NCI-H2227 (cell line): ENCODE data around the gene C16orf89.
"Not testable (repeated sequence)": the region's sequence is repeated elsewhere in the genome, so short reads cannot be mapped to it uniquely, and the experiment has no call there.

Source experiments
- DNase-seq: peaks from one replicate; lab custom pipeline; 2025; ENCODE audit not compliant: unreplicated experiment; lab: John Stamatoyannopoulos, UW

Gene C16orf89

DNA sequence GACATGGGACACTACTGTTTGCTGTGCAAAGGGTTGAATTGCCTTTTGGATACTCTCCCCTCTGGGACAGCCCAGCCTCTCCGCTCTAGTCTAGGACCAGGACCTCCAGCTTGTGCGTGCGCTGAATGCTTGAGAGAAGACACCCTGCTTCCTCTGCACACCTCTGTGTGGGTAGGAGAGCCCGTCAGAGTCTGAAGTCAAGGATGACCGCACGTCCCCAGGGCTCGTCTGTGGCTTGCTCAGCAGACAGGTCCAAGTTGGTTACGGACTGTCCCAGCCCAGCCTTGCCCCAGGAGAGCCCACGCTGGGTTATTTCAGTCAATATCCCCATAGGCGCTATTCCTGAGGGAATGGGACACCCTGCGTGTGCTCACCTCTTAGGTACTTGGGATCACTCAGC, 3.7 kb downstream of the C16orf89 start:
- DNase-seq, result no peak

DNA sequence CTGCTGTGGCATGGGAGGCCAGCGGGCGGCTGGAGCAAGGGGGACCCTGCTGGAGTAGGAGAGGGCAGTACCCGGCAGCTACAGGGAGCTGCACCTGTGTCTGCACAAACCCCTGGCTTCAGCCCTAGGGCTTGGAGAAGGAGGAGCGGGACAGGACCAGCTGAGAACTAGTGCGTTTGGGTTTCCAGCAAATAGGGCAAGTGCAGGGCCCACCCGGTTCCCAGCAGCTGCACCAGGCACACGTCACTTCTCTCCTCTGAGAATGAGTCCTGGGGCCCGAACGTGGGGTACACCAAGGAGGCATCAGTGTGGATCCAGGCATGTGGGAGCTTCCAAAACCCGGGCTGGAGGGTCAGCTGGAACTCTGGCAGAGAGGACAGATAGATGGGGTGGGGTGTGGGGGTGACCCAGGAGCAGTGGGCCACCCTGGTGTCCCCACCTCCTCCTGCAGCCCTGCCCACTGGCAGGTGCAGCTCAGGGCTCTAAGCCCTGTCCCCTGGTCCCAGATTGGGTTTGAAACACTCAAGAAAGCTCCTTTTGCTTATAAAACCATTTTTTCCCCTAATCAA, 5.6 kb downstream of the C16orf89 start:
- no peak for DNase-seq

DNA sequence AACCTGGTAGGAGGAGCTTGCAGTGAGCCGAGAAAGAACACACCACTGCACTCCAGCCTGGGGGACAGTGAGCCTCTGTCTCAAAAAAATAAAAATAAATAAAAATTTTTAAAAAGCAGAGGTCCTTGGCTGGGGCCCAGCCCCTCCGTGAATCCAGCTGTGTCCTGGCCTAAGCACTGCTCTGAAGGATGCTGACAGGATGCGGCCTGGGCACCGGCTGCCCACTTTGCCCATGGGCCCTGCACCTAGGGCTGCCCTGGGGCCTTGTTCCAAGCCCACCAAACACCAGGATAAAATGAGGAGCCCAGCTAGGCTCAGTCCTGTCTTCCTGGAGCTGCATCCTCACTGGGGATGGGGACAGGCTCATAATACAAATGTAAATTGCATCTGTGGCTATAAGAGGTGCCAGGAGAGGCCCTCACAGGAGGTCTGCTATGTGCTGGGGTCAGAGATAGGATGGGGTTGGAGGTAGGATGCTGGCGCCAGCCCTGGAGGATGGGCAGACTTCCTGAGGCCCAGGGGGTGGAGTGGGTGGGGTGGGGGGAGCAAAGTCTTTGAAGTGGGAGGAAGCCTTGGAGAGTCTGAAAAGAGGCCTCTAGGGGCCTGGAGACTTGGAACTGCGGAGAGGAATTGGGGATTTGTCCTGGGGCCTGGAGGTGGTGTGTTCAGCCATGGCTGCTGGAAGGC, 6.2 kb downstream of the C16orf89 start:
- no peak for DNase-seq

DNA sequence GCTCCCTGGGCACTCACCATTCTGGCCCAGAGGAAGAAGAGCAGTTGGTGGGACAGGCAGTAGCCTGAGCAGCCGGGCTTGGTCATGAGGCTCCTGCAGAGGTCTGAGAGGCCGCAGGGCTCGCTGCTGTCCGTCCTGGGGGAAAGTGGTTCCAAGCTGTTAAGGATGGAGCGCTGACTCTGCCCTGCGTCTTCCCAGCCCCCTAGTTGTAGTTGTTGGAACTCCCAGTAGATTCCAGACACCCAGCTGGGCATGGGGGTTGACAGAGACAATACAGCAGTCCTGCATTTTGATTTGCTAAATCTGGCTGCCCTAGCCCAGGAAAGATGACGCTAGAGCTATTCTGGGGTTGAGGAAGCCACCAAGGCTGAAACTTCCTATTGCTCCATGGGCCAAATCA, 7.3 kb downstream of the C16orf89 start:
- DNase-seq, result no peak

DNA sequence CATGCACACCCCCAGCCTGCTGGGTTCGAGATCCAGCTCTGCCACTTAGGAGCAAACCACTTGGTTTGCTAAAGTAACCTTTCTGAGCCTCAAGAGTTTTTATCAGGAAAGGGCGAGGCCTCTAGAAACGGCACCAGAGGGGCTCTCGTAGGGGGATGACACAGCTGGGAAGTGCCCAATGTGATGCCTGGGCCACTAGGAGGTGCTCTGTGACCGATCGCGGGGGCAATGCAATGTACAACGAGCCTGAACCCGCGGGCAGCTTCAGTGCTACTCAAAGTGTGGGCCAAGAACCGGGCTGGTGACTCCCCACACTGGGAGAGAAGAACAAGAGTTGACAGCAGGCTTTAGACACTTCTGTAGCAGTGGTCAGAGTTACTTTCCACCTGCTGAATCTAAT, 9.4 kb downstream of the C16orf89 start:
- peak; percentile 12 for DNase-seq

DNA sequence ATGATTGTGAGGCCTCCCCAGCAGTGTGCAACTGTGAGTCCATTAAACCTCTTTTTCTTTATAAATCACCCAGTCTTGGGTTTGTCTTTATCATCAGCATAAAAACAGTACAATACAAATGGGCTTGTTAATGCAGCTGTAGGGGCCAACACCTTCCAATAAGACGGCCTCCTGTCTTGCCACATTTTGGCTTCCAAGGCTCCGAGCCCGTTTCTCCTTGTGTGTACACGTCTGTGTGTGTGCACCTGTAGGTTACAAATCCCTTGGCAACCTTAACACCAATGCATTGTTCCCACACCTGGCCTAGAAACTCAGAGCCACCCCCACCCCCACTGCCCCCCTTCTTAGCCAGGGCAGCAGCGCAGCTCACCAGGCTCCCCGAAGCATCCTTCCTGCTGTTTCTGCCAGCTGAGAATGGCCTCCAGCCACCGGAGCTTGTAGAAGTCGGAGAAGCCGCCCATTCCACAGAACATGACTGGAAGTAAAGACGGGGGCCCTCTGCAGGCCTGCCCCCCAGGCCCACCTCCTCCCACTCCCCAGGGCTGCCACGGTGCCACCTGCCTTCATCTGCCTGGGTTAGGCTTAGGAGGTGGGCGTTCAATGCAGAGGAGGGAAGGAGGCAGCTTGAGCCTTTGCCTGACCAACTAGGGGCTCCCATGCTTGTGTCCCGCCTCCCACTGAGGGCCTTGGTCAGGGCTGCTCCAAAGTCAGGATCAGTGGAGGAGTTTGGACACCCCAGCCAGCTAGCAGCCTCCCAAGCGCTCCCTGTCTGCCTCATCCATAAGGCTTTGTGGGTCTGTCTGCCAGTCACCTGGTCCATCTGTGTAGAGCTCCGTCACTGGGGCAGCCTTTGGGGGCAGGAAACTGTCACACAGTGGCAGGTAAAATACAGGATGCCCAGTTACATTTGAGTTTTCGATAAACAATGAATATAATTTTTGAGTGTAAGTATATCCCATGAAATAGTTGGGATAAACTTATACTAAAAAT, 10.6 kb downstream of the C16orf89 start:
- DNase-seq, result no peak

DNA sequence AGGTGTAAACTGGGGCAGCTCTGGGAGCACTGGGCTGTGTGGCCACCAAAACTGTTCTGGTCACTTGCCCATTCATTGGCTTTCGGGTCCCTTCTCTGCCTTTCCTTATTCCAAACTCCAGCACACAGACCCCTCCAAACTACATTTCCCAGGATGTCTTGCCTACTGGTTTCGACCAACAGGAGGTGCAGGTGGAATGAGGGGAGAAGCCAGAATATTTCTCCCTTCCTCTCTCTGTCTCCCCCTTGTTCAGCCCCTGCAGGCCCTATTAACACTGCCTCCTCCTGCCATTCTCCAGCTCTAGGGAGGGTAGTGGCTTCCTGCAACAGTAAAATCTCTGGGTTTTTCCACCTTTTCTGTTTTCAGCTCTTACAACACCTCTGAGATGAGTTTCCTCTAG, 18.8 kb downstream of the C16orf89 start:
- no peak for DNase-seq

DNA sequence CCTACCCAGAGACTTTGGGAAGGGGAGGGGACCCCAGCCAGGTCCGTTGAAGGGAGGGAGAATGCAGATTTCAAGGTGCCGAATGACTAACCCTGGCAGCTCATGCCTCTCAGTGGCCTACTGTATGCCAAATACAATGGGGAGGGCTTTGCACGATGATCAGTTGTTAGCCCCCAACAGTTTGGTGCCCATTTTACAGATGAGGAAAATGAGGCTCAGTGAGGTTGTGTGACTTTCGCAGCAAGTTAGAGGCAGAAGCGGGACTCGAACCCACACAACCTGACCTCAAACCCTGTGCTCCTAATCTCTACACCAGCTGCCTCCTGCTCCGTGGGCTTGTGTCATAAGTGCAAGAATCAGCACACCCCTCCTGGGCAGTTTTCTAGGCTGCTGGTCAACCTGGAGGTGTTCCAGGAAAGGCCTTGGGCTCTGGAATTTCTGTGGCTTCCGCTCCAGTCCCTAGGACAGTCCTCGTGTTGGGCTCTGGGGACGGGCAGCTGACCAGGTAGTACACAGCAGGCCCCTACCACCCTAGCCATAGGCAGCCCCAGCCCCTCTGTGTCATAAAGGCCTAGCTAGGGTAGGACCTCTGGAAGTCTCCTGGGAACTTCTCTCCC, 20.1 kb downstream of the C16orf89 start:
- no peak for DNase-seq

DNA sequence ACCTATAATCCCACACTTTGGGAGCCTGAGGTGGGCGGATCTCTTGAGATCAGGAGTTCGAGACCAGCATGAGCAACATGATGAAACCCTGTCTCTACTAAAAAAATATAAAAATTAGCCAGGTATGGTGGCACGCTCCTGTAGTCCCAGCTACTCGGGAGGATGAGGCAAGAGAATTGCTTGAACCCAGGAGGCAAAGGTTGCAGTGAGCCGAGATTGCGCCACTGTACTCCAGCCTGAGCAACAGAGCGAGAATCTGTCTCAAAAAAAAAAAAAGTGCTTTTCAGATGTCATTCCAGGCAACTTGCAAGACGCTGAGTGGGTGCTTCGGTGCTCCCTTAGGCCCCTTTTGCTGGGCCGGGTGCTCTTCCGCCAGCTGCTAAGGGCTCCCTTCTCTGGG, 21.2 kb downstream of the C16orf89 start:
- not testable (repeated sequence) for DNase-seq

DNA sequence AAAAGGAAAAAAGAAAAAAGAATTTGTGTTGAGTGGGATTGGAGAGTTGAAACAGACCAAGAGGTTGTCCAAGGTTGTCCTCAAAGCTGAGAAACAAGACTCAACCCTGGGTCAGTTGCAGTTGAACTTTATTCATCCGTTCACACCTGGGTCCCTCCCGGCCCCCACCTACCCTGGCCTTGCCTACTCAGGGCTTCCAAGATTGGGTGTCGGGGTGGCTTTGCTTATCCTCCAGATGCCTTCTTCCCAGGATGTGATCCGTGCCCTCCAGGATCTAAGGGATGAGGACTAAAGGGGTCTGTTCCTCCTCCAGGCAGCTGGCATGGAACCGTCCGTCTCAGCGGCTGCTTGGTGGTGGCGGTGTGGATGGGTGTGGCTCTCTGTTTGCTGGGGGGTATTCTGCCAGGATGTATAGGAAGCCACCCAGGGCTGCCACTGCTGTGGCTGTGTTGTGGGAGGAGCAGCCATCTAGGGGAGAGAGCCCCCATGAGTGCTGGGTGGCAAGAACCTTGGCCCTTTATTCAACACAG, 21.7 kb downstream of the C16orf89 start:
- no peak for DNase-seq

DNA sequence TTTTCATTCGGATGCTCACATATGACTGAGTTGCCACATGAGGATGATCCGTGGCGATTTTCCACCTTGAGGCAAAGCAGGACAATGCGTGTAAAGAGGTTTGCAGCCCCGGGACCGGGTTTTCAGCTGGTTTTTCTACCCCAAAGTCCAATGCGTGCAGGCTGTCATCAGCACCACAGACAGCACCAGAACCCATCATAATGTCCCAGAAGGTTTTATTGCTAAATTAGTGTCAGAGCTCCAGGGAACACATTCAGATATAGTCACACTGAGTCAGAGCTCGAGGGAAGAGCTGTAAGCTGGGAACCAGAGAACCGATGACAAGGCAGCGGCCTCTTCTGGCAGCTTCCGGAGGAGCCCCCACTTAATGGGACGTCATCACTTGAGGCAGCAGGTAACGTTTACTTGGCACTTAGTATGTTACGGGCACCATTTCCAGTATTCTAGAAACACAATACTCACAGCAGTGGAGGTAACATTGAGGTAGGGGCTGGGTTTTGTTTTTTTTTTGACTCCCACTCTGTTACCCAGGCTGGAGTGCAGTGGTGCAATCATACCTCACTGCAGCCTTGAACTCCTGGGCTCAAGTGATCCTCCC, 23.1 kb downstream of the C16orf89 start:
- peak; percentile 48 for DNase-seq

DNA sequence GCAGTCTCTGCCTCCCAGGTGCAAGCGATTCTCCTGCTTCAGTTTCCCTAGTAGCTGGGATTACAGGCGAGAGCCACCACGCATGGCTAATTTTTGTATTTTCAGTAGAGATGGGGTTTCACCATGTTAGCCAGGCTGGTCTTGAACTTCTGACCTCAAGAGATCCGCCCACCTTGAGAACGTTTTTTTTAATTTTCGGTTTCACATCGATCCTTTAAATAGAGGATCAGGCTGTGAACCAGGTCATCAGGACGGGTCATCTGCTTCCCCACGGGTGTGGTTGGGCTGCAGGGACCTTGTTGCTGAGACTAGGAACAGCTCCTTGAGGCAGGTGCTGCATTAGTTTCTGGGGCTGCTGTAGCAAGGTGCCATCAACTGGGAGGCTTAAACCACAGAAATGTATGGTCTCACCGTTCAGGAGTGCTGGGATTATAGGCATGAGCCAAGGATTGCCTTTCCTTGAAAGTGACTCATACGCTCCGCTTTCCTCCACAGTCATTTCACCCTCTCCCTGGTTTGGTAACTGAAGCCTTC, 24.1 kb downstream of the C16orf89 start:
- DNase-seq, result no peak

DNA sequence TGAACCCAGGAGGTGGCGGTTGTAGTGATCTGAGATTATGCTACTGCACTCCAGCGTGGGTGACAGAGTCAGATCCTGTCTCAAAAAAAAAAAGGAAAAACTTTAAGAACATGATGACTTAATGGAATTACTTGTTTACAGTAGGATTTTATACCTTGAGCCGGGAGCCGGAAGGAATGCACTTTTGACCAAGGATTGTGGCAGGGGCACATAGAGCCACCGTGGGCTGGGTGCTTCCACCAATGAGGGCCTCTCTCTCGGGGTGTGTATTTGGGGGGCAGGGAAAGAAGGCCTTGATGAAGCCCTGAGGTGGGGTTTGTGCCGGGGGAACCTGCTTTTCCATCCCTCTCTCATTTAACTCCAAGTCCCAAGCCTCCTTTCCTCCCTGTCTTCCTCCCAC, 25.3 kb downstream of the C16orf89 start:
- DNase-seq, result no peak

DNA sequence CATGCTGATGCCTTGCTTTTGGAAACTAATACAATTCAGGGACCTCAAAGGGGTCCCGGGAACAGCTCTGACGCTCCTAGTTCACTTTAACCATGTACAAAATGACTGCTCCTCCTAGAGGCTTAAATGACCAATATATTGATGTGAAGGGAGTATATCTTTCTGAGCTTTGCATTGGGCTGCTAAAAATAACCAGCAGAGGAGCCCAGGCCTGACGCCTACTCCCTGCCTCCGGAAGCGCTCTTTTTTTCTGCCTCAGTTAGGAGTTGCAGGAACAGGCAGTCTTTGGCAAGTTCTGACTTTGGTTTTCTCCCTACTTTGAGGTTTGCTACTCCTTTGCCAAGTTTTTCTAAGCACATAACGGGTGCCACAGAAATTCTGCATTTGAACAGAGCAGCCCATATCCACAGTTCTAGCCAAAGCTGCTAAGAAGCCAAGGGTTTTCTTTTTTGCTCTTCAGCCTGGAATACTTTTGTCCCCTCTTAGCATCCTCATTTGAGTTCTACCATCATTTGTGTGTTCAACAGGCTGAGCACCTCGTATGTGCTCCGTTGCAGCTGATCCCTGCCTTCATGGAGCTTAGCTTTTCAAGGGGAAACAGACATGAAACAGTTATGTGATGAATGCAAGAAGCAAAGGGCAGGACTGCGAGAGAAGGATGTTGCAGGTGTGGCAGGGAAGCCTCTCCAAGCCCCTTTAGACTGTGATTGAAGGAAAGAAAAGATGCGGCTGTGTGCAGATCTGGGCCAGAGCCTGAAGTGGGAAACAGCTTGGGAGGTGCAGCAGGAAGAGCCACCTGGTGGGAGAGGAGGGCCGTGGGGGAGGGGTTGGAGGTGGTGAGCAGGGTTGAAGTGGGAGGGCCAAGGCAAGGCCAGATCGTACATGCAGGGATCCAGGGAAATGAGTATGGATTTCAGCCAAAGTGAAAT, 29.3 kb downstream of the C16orf89 start:
- DNase-seq, result no peak

DNA sequence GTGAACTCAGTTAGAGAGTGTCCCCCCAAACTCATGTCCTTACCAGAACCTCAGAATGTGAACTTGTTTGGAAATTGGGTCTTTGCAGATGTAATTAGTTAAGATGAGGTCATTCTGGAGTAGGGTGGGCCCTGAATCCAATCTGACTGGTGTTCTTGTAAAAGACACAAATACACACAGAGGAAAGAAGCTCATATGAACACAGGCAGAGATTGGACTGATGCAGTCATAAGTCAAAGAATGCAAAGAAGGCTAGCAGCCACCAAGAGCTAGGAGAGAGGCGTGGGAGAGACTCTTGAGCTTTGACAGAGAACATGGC, 29.9 kb downstream of the C16orf89 start:
- DNase-seq, result no peak

DNA sequence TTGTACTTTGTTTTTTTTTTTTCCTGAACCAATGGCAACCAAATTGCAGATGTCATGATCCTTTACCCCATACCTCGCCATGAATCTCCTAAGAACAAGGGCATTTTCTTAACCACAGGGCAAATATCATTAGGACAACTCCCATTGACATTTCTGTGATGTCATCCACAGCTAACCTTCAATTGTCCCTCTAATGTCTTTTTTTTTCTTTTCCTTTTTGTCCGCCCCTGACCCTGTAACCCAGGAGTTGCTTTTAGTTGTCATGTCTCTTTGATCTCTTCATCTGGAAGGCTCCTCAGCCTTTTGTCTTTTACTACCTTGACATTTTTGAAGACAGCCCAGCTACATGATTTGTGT, 31.6 kb downstream of the C16orf89 start:
- DNase-seq, result no peak

DNA sequence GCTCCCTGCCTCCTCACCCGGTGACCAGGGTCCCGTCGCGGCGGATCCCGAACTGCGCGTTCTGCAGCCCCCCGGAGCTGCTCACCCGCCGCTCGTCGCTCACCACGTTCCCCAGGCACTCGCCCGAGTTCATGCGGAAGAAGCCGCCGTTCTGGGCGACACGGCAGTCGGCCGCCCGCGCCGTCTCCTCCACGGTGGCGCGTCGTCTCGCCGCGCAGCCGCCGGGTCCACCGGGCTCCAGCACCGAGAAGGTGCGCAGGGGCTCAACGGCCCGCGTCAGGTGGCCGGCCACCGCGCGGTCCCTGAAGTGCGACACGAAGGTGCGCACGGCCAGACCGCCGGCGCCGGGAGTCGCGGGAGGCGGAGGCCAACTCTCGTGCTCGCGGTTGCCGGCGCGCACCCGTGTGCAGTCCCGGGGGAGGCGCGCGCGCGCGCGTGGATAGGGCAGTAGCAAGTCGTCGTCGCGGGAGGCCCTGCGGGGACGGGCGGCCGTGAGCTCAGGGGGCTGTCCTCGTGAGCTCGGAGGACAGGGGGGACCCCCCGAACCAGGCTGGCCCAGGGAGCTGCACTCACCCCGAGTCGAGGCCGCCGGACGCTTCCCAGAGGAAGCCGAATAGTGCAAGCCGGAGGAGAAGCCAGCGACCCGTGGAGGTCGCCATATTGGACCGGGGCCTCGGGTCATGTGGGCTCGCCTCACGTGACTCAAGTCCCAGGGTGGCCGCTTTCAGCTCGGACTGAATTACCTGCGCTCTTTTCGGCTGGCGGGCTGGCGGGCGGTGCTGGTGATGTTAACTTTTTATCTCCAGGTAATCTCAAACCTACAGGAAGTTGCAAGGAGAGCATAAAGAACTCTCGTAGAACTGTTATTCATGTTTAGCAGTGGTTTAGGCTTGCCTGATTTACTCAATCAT, 32.2 kb downstream of the C16orf89 start, which contains the start of gene NAGPA:
TSS of gene NAGPA (minus strand) at position 680 of the 911 bp plus-strand sequence. CDS start at position 659, 21 bp downstream.
- peak; percentile 88 for DNase-seq

DNA sequence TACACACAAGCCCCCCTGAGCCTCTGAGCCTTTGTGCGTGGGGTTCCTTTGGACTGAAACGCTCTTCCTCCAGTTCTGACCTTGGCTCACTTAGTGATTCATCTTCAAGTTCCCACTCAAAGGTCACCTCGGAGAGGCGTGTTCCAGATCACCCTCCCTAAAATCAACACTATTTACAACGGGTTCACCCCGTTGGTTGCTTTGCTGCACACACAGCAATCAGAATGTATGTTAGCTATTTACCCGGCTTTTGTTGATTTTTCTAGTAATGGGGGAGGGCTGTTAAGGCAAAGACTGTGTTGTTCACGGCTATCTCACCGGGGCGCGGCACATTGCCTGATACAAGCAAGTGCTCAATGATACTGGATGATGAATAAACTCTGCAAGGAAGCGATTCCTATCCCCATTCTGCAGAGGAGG, 33.0 kb downstream of the C16orf89 start:
- DNase-seq, result no peak

DNA sequence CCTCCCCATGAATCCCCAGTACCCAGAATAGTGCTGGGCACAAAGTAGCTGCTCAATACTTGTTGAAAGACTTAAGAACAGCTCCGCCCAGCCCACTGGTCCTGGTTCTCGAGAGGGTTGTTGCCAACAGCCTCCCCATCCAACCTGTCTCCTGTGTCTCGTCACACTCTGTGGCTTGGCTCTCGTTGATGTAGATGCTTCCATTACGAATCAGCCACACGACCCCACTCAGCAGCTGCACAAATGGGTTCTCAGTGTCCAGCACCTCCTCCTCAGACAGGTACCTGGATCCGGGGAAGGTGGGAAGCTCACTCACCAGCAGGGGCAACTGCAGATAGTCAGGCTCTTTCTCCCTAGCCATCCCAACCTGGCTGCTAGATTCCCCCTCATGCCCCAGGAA, 34.2 kb downstream of the C16orf89 start:
- no peak for DNase-seq
